ENCODE results near the gene RUSF1.

RUSF1 gene

GRCh38 chr16:31471241-31471874 is 36.8 kb downstream of the RUSF1 start:
- DNase-seq (ENCODE audit: low spot score) = no peak

DNA sequence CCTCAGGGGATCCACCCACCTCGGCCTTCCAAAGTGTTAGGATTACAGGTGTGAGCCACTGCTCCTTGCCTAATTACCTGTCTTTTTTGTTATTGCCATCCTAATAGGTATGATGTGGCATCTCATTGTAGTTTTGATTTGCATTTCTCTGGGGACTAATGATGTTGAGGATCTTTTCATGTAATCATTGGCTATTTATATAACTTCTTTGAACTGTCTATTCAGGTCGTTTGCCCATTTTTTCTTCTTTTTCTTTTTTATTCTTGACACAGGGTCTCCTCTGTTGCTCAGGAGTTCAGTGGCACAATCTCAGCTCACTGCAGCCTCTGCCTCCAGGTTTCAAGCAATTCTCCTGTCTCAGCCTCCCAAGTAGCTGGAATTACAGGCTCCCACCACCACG is 37.6 kb downstream of the RUSF1 start:
- DNase-seq (ENCODE audit: low spot score) = no peak

GRCh38 chr16:31467858-31468257 is 40.3 kb downstream of the RUSF1 start:
- no peak for DNase-seq (ENCODE audit: low spot score)

DNA sequence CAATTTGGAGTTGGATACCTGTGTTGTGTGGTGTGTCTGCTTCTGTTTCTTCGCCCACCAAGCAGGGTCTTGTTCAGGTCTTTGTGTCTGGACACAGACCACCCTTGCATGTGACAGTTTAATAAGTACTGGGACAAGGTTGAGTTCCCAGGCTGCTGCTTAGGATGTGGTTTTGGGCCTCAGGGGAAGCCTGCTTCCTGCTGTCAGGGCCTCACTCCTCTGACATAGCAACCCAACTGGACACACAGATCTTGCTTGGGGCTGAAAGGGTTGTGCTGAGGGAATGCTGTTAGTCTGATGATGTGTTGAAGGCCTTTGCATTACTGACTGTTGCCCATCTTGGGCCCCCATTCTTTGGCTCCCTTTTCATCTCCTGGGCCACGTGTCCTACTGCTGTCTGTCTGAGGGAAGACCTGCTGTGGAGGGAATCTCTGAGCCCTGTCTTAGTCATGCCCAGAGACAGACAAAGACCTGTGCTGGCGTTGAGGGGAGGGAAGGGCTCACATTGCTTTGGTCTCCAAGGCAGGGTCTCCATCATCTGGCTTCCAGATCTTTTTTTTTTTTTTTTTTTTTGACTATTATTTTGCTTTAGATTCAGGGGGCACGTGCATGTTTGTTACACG is 40.9 kb downstream of the RUSF1 start:
- no peak for DNase-seq (ENCODE audit: low spot score)

GRCh38 chr16:31466381-31466841 is 41.8 kb downstream of the RUSF1 start:
- no peak for DNase-seq (ENCODE audit: low spot score)

DNA sequence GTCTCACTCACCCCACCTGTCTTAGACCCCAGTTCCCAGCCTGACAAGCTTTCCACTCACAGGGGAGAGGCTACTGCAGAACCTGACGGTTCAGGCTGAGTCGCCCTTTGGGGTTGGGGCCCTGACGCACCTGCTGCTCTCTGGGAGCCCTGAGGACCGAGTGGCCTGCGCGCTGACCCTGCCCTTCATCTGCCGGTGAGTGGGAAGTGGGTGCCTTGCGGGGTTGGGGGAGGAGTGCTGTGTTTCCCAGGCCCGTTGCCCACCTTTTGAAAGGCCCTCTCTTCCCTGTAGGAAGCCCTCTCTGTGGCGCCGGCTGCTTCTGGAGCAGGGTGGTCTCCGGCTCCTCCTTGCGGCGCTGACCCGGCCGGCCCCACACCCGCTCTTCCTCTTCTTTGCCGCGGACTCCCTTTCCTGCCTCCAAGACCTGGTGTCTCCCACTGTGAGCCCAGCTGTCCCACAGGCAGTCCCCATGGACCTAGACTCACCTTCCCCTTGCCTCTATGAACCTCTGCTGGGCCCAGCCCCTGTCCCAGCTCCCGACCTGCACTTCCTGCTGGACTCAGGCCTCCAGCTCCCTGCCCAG is 42.3 kb downstream of the RUSF1 start:
- no peak for DNase-seq (ENCODE audit: low spot score)

- DNase-seq (ENCODE audit: low spot score) = no peak
Measured at GRCh38 chr16:31464781-31465260, 43.4 kb downstream of the RUSF1 start.

DNA sequence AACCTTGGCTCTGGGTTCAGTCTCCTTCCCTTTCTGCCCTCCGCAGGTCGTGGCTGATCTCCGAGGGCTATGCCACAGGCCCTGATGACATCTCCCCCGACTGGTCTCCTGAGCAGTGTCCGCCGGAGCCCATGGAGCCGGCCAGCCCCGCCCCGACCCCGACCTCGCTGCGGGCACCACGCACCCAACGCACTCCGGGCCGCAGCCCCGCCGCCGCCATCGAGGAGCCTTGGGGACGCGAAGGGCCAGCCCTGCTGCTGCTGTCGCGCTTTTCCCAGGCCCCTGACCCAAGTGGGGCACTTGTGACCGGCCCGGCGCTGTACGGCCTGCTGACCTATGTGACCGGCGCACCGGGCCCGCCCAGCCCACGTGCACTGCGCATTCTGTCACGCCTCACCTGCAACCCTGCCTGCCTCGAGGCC is 43.8 kb downstream of the RUSF1 start:
- no peak for DNase-seq (ENCODE audit: low spot score)

DNA sequence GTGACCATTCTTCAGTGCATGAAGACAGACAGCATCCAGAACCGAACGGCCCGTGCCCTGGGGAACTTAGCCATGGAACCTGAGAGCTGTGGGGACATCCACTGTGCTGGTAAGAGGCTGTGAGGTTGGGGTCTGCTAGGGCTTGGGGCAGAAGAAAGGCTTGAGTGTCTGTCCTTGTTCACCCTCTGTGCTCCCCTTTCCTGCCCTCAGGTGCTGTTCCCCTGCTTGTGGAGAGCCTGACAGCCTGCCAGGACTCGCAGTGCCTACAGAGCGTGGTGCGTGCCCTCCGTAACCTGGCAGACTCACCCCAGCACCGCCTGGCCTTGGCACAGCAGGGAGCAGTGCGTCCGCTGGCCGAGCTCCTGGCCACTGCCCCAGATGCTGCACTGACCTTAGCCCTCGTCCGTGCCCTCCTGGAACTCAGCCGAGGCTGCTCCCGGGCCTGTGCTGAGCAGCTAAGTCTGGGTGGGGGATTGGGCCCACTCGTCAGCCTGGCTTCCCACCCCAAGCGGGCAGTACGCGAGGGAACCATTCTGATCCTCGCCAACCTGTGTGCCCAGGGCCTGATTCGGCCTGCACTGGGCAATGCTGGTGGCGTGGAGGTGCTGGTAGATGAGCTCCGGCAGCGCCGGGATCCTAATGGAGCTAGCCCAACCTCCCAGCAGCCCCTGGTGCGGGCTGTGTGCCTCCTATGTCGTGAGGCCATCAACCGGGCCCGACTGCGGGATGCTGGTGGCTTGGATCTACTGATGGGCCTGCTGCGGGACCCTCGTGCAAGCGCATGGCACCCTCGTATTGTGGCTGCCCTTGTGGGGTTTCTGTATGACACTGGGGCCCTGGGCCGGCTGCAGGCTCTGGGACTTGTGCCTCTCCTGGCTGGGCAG is 46.0 kb downstream of the RUSF1 start:
- no peak for DNase-seq (ENCODE audit: low spot score)

DNA sequence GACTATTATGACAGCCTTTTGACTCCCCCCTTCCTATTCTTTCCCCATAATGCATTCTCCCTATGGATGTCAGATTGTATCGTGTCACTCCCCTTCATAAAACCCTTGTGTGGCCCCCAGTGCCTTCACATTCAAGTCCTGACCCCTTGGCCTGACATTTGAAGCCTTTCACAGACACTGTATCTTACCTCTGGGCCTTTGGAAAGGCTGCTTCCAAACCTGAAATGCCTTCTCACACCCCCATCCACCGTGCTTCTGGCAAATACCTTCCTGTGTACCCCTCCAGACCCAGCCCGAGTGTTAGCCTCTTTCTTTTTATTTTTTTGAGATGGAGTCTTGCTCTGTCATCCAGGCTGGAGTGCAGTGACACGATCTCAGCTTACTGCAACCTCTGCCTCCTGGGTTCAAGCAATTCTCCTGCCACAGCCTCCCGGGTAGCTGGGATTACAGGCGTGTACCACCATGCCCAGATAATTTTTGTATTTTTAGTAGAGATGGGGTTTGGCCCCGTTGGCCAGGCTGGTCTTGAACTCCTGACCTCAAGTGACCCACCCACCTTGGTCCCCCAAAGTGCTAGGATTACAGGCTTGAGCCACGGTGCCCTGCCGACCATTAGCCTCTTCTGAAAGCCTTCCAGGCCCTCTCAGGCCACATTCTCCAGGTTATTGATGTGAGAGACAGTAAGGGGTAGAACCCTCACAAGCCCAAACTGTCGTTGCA is 46.8 kb downstream of the RUSF1 start:
- no peak for DNase-seq (ENCODE audit: low spot score)

GRCh38 chr16:31460582-31461002 is 47.6 kb downstream of the RUSF1 start:
- peak; percentile 63 for DNase-seq (ENCODE audit: low spot score)

DNA sequence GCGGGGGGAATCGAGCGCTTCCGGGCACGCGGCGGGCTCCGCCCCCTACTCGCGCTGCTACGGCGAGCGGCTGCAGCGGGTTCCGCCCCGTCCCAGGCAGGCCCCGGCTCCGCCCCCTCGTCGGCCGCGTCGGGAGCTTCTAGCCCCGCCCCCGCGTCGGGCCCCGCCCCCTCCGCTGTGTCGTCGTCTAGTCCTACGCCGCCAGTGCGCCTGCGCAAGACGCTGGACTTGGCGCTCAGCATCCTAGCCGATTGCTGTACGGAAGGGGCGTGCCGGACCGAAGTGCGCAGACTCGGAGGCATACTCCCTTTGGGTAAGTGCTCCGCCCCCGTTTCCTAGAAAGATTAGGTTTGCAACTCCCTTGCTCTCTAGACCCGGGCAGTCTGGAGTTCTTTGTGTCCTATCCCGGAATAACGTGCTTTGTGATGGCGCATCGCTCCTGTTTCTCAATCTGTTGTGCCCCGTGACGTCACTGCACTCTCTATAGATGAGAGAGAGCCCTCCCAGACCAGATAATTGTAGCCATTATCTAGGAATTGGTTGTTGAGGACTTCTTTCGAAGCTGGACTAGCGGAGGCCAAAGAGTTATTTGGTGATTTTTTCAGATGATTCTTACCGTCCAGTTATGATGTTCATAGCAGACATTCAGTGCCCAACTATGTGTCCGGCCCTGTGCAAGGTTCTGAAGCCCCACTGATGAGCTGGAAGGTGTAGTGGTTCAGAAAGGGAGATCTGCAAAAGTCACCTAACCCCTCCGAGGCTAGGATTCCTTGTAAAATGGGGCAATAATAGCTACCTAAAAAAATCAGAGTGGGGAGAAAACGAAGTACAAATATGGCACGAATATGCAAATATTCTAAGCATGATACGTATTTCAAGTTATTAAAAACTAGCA is 48.3 kb downstream of the RUSF1 start:
- DNase-seq (ENCODE audit: low spot score) = peak; percentile 99

DNA sequence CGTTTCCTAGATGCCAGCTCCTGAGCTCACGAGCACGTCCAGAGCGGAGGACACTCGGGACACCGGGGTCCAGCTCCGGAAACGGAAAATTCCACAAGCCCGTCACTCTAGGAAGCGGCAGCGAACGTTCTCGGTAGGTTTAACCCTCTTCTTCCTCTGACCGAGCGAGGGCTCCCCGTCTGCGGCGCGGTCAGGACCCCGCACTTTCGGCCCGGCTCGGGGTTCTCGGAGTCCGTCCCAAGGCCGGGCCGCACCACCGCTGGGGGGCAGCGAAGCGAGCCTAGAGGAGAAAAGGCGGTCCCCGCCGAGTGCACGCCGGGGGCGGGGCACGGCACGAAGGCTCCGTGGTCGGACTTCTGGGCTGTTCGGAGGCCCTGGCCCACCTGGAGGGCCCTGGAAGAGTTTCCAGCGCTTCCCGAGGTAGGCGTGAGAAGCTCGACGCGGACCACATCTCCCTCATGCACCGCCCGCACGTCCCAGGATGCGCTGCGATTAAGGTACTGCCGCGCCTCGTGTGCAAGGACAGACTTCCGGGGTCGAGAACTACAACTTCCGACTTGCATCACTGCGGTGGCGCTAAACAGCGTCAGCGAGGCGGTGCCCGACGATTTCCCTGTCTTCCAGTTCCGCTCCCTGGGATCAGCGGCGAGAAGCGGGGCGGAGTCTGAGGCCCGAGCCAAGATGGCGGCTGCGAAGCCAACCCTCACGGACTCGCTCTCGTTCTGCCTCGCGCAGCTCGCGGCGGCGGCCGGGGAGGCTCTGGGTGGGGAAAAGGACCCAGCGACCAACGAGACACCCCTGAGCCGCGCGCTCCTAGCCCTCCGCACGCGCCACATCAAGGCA is 49.1 kb downstream of the RUSF1 start, which contains the start of gene ARMC5:
ARMC5 (plus strand) TSS at position 658 of the 843 bp plus-strand sequence; CDS start at position 682, 24 bp downstream.
- peak; percentile 98 for DNase-seq (ENCODE audit: low spot score)

DNA sequence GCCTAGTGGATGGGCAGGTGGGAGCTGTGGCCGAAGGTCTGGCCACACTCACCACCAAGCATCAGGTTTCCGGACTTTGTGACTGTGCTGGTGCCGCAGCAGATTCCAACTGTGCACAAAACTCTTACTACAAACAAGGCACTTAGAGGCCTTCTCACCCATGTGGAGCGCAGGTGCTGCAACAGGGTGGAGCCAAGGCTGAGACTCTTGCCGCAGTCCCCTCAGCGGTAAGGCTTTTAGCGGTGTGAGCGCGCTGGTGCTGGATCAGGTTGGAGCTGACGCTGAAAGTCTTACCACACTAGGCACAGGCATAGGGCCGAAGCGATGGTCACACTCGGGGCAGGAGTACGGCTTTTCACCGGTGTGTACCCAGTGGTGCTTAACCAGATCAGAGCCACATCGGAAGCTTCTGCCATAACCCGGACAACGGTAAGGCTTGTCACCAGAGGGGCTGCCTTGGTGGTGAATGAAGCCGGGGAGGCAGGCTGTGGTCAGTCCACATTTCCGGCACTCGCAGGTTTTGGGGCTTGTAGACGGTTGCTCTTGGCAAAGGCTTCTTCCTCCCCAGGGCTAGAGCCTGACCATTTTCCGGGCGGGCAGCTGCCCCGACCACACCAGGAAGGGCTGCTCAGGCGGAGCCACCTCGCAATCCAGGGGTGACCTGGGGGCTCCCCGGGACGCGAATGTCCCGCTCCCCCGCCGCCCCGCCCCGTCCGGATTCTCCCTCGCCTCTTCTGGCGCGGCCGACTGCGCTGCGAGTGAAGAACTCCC is 49.9 kb downstream of the RUSF1 start:
- DNase-seq (ENCODE audit: low spot score) = peak; percentile 34

GRCh38 chr16:31456988-31457360 is 51.2 kb downstream of the RUSF1 start:
- no peak for DNase-seq (ENCODE audit: low spot score)

- no peak for DNase-seq (ENCODE audit: low spot score)
Measured at GRCh38 chr16:31455601-31456314, 52.4 kb downstream of the RUSF1 start.

- DNase-seq (ENCODE audit: low spot score) = no peak
Measured at GRCh38 chr16:31453255-31454204, 54.7 kb downstream of the RUSF1 start.
